IPS-20b (cell line): ENCODE measurements around the gene CIDEA.
A peak's percentile ranks its signal among the peaks of the same experiment; 100 is the strongest.
"Not testable (repeated sequence)": the region's sequence is repeated elsewhere in the genome, so short reads cannot be mapped to it uniquely, and the experiment has no call there.

ENCODE experiments used
- H3K27ac ChIP-seq: one replicate; pipeline ENCODE4 v1.5.1; 2013; ENCODE audit warnings: low read length
- H3K27me3 ChIP-seq: 2 replicates; pipeline ENCODE4 v1.6.1; 2013; ENCODE audit warnings: mild to moderate bottlenecking, low read length, inconsistent platforms; ENCODE audit not compliant: insufficient read depth
- H3K36me3 ChIP-seq: 2 replicates; pipeline ENCODE4 v1.6.1; 2013; ENCODE audit warnings: low read depth, mild to moderate bottlenecking, inconsistent platforms, low read length, moderate library complexity; ENCODE audit not compliant: insufficient read depth
- H3K4me1 ChIP-seq: 2 replicates; pipeline ENCODE4 v1.6.1; 2013; ENCODE audit warnings: mild to moderate bottlenecking, control low read depth, inconsistent platforms, low read length, moderate library complexity; ENCODE audit not compliant: insufficient read depth
- H3K4me3 ChIP-seq: 2 replicates; pipeline ENCODE4 v1.5.1; 2013; ENCODE audit warnings: mild to moderate bottlenecking, low read length, inconsistent platforms
- H3K9ac ChIP-seq: 2 replicates; pipeline ENCODE4 v1.6.1; 2013; ENCODE audit warnings: low read depth, mild to moderate bottlenecking, inconsistent platforms, low read length, moderate library complexity
- H3K9me3 ChIP-seq: 2 replicates; pipeline ENCODE4 v1.6.1; 2013; ENCODE audit warnings: mild to moderate bottlenecking, low read depth, low read length, inconsistent platforms; ENCODE audit not compliant: insufficient read depth

Gene CIDEA, protein sequence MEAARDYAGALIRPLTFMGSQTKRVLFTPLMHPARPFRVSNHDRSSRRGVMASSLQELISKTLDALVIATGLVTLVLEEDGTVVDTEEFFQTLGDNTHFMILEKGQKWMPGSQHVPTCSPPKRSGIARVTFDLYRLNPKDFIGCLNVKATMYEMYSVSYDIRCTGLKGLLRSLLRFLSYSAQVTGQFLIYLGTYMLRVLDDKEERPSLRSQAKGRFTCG

DNA sequence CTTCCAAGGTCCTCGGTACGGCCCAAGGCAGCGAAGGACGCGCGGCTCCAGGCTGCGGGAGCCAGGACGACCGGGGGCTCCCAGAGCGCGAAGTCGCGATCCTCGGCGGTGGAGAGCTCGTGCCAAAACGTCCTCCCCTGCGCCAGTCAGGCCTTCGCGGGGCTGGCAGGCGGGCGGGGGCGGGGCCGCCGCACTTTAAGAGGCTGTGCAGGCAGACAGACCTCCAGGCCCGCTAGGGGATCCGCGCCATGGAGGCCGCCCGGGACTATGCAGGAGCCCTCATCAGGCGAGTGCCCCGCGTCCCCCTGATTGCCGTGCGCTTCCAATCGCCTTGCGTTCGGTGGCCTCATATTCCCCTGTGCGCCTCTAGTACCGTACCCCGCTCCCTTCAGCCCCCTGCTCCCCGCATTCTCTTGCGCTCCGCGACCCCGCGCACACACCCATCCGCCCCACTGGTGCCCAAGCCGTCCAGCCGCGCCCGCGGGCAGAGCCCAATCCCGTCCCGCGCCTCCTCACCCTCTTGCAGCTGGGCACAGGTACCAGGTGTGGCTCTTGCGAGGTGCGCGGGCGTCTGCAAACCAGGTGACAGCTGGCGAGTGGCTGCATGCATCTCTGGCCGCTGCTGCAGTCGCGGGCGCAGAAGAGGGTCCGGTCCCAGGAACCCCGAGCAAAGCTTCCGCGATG lies at the start of gene CIDEA:
TSS of gene CIDEA (plus strand) at position 226 of the 684 bp plus-strand sequence. CDS start at position 249, 23 bp downstream.
- Histone ChIP-seq H3K27ac (no peak within 1 kb of the TSS), H3K9ac (no peak within 1 kb of the TSS), H3K9me3 (no peaks in the 10 kb centered on the region), H3K4me3 (peak within 1 kb of the TSS; percentile 59), H3K4me1 (peaks cover 11% of the 10 kb centered on the region), H3K27me3 (peaks cover 89% of the 10 kb centered on the region), H3K36me3 (no peaks in the 10 kb centered on the region)

DNA sequence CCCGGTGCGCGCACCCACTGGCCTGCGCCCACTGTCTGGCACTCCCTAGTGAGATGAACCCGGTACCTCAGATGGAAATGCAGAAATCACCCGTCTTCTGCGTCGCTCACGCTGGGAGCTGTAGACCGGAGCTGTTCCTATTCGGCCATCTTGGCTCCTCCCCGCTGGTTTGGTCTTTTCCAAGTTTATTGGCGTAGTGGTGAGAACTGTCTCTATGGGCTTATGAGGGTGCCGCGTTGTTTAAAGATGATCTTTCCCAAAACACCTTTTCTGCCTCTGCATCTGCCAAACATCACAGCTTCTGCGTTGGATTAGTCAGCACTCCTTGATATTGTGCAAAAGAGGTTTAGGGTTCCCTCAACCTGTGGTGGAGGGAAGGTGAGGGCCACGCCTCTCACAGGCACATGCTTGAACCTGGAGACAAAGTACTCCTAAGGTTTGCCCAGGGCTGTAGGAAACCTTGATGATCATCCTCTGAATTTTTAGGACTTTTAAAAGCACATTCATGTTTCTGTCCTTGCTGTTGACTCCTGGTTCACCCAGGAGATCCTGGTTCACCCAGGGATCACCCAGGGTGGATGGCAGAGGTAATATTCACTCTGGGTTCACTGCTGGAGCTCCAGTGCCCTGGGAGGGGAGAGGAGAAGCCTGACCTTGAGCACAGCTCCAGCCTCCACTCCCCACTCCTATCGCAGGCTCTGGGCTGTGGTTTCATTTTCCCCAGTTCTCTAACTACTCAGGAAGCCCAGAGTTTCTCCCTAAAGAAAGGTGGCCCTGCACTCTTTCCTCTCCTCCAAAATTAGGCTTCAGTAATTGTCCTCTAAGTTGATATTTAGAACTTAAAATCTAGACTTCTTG lies 45.6 kb upstream of the CIDEA start:
- H3K4me1 ChIP-seq, H3K4me3 ChIP-seq, H3K27ac ChIP-seq: not testable (repeated sequence)

DNA sequence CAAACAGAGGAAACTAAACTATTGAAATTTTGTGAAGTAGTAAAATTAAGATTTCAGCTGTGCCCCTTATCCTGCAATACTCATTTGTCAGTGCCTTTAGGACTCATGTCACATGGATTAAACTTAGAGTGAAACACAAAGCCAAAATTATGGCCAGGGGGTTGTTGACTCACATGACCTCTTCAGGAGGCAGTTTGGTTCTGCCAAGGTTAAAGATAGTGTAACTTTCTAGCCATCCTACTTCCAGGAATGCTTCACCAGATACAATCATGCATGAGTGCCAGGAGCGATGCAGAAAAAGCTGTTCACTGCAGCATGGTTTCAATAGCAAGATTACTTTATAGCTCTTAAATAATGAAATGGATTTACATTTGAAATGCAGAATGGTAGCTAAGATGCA lies 41.9 kb upstream of the CIDEA start:
- H3K9ac ChIP-seq, H3K9me3 ChIP-seq, H3K4me1 ChIP-seq, H3K27ac ChIP-seq, H3K27me3 ChIP-seq, H3K36me3 ChIP-seq, H3K4me3 ChIP-seq: not testable (repeated sequence)

More for the DNA sequence above, 45.6 kb upstream of the CIDEA start:
- not testable (repeated sequence) for H3K27me3 ChIP-seq, H3K9ac ChIP-seq, H3K36me3 ChIP-seq, H3K9me3 ChIP-seq

DNA sequence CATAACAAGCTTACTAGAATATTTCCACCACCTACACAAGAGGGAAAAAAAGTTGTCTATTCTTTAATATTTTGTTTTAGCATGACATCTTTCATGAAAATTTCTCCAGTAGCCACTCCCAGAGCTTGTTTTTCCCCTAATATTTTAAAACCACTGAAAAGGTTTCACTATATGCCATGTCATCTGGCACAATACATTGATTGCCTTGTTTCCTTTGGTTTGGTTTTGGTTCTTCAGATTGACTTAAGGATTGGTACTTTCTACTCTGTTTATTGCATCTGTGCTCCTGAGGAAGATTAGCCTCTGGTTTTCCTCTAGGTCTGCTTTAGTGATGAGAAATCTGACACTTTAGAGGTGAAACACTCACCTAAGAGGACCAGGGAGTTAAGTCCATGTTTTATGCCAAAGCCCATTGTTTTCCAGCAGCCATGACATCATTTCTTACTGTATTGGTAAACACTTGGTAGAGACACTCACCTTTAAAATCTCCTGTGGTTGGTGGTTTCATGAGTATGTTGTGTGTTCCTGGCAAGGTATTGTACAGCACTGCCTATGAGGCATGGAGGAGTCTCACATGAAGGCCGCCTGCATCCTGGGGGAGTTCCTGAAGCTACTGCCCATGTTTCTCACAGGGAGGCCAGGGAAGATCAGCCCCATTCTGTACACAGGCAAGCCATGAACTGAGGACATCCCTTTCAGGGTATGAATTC lies 39.7 kb upstream of the CIDEA start:
- H3K36me3 ChIP-seq, H3K4me1 ChIP-seq, H3K27me3 ChIP-seq, H3K27ac ChIP-seq, H3K4me3 ChIP-seq, H3K9ac ChIP-seq, H3K9me3 ChIP-seq: not testable (repeated sequence)

DNA sequence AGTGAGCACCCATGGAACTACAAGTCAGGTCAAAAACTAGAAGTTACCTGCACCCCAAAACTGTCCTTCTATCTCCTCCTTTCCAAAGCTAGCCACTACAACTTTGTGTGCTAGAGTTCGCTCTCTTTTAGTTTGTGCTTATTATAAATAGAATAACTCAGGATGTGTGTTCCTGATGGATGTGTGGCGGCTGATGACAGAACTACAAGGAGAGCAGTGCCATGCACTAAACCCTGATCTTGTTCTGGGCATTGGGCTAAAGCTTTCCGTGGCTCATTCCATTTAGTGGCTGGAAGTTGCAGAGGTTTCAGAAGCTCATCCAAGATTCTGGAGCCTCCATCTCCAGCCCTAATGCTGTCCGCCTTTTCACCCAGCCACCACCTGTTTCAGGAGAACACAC lies 37.7 kb upstream of the CIDEA start:
- H3K4me1 ChIP-seq, H3K9me3 ChIP-seq, H3K27me3 ChIP-seq, H3K4me3 ChIP-seq, H3K36me3 ChIP-seq, H3K27ac ChIP-seq, H3K9ac ChIP-seq: not testable (repeated sequence)

DNA sequence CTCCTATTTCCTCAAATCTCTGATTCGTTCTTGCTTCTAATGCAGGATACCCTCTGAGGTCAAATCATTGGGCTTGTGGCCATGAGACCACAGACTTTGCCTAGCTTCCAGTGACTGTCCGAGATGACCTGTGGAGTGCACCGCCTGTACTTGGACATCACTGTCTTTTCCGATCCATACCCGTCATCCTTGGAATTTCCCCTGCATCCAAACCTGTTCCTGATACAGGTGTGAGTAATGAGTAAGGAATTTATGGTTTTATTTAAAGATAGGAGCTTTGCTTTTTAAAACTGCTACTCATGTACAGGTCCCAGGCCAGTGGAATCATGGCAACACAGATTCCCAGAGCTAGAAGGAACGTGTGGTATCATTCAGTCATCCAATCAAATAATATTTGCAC lies 35.6 kb upstream of the CIDEA start:
- H3K27ac ChIP-seq, H3K27me3 ChIP-seq, H3K4me1 ChIP-seq, H3K9ac ChIP-seq, H3K9me3 ChIP-seq, H3K36me3 ChIP-seq, H3K4me3 ChIP-seq: not testable (repeated sequence)

DNA sequence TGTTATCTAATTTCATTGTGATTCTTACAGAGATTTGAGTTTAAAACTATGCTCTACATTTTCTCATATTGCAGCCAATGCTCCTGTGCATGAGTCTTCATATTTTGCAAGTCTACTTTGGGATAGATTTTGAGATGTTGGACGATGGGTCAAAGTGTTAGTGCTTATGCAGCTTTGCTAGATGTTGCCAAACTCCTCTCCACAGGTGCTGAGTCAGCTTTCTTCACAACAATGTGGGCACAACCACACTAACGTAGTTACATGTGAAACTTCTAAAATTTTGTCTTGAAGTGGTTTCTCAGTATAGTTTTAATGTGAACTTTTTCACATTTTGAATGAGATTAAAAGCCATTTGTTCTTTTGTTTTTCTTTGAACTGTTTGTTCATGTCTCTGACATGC lies 32.1 kb upstream of the CIDEA start:
- not testable (repeated sequence) for H3K27ac ChIP-seq, H3K4me3 ChIP-seq, H3K27me3 ChIP-seq, H3K9me3 ChIP-seq, H3K36me3 ChIP-seq, H3K9ac ChIP-seq, H3K4me1 ChIP-seq

DNA sequence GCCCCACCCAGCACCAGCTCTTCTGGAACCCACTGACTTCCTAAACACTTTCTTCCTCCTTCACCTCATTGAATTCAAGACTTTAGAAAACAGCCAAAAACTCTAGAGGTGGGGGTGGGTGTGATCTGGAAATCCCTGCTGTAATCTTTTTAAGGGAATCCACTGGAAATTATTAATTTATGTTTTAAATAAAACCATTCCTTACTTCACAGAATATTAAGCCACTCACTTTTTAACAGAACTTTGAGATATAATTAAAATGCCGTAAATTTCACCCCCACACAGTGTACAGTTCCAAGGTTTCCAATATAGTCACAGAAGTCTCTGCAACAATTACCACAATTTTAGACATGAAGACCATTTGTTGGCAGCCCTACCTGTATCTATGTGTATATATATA lies 30.8 kb upstream of the CIDEA start:
- H3K27me3 ChIP-seq, H3K9ac ChIP-seq, H3K4me3 ChIP-seq, H3K27ac ChIP-seq, H3K9me3 ChIP-seq, H3K4me1 ChIP-seq, H3K36me3 ChIP-seq: not testable (repeated sequence)

DNA sequence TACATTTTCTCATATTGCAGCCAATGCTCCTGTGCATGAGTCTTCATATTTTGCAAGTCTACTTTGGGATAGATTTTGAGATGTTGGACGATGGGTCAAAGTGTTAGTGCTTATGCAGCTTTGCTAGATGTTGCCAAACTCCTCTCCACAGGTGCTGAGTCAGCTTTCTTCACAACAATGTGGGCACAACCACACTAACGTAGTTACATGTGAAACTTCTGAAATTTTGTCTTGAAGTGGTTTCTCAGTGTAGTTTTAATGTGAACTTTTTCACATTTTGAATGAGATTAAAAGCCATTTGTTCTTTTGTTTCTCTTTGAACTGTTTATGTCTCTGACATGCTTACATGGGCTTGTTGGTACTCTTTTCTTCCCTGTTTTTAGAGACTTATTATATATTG lies 27.4 kb upstream of the CIDEA start:
- not testable (repeated sequence) for H3K9ac ChIP-seq, H3K27me3 ChIP-seq, H3K27ac ChIP-seq, H3K36me3 ChIP-seq, H3K4me3 ChIP-seq, H3K4me1 ChIP-seq, H3K9me3 ChIP-seq

DNA sequence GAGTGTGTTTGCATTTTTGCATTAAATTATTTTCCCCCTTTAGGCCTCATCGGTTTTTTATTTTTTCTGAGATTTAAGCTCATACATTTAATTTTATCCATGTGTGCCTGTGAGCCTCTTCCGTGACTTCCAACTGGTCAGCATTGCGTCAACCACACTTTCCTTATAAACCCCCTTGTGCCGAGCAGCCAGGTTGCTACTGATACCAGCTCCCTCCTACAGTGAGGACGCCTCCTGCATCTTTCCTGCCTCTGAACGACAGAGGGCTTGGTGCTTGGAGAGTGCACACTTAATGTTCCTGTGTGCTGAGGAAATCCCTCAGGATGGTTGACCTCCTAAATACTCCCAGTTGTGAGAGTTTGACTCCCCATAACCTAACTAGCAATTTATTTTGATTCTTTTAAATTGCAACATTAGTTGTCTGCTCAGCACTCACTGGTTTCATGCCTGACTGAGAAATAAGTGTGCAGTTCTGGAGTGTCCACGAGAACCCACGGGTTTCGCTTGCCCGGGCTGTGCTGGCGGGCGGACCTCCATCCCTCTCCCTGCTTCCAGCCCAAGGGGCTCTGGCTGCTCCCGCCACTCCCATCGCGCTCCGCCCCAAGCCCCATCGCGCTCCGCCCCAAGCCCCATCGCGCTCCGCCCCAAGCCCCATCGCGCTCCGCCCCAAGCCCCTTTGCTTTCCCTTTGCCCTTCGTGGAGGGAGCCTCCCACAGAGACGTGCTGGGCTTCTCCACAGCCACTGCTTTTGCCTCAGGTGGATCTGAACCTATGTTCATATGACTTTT lies 26.6 kb upstream of the CIDEA start:
- H3K9ac ChIP-seq, H3K9me3 ChIP-seq, H3K4me1 ChIP-seq, H3K36me3 ChIP-seq, H3K27me3 ChIP-seq, H3K27ac ChIP-seq: not testable (repeated sequence)
- peak overlapping the region; percentile 38; the same call in 1 of the 2 replicates for H3K4me3 ChIP-seq

DNA sequence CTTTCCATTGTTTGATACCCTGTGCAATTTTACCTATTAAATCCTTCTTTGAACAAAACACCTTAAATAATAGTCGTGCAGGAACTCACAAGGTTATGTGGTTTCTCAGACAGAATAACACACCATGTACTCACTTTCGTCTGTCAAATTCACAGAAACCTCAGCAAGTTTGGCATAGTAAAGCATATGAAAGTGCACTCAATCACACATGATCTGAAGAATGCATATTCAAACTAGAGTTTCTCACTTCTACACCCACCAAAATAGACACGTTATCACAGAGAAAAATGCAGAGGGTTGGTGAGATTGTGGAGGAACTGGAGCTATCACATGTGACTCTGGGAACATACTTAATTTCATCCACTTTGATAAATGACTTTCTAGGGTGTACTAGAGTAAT lies 25.9 kb upstream of the CIDEA start:
- H3K27ac ChIP-seq, H3K9me3 ChIP-seq, H3K9ac ChIP-seq, H3K4me1 ChIP-seq, H3K36me3 ChIP-seq, H3K4me3 ChIP-seq, H3K27me3 ChIP-seq: not testable (repeated sequence)
